Fibroblast of skin of right quadriceps (primary cell): ENCODE results near the gene ITGA8.
"Not testable (repeated sequence)": the region's sequence is repeated elsewhere in the genome, so short reads cannot be mapped to it uniquely, and the experiment has no call there.

ENCODE experiments used
- DNase-seq: peaks from one replicate; pipeline ENCODE4 v3.0.0-alpha.2; 2013

ITGA8 gene

DNA sequence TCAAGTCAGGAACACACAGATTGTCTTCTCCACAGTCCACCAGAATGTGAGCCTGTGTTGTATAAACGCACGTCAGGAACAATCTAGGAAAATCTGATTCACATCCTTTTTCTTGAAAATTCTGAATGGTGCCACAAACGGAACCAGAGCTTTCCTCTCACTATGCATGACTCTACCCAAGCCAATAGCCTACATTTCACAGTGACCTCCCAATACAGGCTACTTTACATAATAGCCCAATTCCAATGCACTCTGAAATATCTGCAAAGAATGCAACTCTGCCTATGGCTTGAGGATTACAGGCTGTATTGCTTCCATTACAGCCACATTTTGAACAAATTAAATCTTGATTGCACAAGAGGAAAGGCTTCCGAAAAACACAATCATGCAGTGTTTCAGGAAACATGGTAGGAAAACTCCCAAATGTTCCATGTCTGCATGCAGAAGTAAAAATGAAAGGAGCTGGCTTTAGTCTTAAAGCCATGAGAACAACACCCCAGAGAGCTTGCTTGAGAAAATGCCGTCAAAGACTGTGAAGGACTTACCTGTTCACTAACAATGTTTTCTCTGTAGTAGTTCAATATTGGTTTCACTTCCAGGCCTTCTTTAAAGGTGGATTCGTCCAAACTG is 113.9 kb downstream of the ITGA8 start:
- peak; percentile 80 for DNase-seq

DNA sequence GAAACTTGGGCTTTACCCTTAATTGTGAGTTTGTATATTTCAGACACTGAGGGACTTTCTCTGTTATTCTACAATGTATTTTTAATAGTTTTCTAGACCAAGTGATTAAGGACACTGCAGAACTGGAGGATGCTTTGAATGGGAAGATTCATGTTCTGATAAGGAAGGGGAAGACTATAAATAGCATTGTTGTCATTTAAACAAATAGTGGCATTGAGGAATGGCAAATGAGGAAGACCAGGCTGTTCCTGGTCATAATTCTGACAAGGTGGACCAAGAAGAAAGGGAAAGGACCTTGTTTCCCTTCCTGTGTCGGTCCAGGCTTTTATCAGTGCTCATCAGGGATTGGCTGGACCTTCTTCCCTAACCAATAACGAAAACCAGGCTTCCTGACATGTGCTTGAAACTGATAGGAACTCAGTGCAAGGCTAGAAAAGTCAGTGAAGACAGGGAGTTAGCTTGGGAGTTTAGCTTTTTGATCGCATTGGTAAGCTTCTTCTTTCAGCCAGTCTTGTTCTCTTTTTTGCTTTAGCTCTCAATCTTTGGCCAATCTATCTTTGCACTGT is 116.2 kb downstream of the ITGA8 start:
- DNase-seq = no peak

DNA sequence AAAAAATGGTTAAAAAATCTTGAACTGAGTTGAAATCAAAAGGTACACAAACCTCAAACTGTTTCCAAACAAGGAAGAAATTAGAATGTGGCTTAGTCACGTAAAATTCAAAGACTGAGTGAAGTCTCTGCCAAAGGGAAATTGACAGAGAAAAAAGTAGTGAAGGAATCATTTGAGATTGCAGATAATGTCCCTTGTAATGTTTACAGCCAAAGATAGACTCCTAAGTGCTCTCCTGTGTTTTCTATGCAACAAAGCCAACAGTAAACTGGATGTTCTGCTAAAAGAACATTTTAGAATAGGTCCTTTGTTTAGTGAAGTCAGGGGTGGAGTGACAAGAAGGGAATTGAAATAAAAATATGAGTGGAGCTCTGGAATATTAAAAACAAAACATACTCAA is 117.9 kb downstream of the ITGA8 start:
- DNase-seq = no peak

DNA sequence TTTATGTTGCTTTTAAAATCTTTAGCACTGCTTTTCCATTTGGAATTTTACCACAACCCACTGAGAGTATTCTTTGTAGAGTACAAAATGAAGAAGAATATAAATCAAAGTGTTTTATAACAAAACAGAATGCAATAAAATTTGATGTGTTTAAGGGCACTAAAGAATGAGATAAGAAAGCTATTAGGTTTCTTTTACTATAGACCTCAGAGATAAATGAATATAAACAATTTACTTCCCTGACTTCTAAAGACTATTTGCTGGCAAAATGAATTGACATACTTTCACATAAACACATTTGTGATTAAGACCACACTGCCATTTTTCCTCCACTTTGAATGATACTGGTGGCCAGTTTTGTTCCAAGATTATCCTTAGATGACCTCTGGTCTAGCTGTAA is 124.5 kb downstream of the ITGA8 start:
- no peak for DNase-seq

DNA sequence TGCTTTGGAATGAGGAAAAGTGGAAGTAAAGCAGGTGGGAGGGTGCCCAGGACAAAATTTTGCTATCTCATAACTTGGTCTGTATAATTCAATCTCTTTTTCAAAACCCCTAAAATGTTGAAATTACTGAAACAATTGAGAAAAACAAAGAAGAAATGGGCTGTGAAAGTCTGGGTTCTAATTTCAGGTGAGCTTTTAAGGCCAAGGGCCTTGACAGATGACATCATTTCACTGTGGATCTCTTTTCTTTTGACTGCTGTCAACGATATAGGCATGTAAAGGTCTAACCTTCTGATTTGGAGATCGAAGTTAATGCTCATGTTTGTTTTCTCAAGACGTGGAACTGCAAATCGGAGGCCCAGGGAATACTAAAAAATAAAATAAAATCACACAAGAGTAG is 127.8 kb downstream of the ITGA8 start:
- DNase-seq = no peak

DNA sequence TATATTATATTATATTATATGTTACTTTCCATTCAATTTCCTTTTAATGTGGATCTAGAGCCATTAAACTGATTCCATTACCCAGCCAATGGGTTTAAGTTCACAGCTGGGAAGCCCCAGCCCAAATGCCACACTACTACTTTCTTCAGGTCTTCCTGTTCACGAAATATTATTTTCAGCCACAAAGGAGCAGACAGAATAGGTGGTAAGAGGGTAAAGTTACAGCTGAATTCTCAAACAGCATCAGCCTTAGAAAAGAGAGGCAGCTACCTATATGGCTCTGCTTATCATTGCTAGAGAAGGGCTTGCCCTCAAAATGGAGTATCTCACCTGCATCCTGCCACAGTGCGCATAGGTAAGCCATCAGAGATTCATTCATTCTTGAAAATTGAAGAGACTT is 128.3 kb downstream of the ITGA8 start:
- DNase-seq = no peak

DNA sequence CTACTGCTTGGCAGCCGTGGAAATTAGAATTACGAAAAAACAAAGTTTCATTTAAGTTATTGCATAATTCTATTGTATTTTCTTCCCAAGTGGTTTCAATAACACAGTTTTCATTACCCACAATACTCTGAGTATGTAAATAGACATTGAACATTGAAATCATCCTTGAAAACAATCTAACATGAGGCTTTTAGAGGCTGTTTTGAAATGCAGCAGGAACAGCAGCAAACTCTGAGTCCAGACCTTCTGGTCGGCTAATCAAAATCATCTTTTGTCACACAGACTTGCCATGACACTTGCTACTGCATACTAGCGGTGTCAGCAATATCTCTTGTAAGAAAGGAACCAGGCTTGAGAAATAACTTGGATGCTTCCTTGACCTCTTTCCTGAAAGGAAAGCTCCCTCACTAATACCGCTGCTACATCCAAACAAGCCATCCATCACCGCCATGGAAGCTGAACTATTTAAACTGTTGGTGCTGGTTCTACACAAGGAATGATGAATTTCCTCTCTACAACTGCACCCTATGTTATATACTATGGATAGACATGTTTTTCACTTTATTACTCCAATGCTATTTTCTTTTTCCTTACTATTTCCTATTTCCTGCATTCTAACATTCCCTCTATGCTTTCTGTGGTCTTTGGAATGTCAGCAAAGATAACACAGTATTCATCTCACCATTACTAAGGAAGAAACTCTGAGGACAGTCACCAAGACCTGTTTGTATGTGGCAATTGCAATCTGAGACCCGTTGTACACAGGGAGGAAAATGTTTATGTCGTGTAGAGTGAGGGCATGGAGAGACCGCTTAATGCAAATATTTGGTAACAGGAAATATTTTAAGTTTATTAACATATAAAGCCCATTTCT is 130.8 kb downstream of the ITGA8 start:
- DNase-seq = peak; percentile 42

DNA sequence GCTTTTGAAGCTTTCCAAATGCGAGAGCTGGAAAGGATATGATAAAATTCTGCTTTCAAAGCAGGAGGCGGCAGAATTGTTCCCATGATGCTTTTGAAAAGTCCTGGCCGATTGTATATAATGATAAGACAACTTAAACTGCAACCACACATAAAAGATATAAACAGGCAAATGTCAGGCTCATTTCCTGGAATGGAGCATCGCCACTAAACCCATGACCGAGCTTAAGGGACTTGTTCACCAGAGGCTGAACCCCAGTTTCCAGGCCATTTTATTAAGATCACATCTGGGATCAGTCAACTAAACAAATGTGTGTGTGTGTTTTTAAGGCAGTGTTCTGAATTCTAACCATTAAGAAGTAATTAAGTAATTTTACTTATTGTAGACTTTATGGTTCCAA is 131.6 kb downstream of the ITGA8 start:
- DNase-seq = no peak

DNA sequence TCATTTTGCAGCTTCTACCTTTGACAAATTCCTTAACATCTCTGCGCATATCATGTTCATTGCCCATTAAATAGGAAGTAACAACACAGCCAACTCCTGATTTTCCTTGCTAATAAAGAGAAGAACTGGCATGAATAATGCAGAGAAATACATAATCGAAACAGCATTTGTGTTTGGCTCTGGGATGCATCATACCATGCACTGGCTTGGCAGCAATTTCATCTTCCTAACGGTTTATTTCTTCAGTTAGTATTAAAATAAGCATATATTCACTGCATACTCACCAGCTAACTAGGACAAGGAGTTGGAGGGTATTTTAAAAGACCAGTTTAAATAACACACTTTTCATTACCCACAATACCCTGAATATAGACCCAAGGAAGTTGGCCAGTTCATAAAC is 132.5 kb downstream of the ITGA8 start:
- DNase-seq = no peak

DNA sequence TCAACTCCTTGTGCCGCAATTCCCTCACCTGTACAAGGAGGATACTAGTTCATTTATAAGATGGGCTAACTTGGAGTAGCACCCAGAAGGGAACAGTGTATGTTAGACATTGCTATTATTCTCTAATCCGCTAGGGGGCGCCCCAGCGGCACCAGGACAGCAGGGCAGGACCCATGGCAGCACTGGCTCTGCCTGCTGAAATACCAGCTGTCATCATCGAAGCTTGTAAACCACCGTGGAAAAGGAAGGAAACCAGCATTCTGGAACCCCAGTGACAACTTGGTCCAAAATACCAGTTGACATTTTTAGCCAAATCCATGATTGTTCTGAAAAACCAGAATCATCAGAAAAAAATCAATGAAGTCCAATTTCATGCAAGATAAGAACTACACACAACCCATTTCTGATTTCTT is 134.4 kb downstream of the ITGA8 start:
- DNase-seq = peak; percentile 60

DNA sequence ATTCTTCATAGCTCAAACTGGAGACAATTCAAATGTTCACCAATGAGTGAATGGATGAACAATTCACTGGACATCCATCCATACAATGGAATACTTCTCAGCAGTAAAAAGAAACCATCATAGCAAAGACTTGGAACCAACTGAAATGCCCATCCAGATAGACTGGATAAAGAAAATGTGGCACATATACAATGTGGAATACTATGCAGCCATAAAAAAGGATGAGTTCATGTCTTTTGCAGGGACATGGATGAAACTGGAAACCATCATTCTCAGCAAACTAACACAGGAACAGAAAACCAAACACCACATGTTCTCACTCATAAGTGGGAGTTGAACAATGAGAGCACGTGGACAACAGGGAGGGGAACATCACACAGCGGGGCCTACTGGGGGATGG is 136.8 kb downstream of the ITGA8 start:
- DNase-seq = not testable (repeated sequence)

DNA sequence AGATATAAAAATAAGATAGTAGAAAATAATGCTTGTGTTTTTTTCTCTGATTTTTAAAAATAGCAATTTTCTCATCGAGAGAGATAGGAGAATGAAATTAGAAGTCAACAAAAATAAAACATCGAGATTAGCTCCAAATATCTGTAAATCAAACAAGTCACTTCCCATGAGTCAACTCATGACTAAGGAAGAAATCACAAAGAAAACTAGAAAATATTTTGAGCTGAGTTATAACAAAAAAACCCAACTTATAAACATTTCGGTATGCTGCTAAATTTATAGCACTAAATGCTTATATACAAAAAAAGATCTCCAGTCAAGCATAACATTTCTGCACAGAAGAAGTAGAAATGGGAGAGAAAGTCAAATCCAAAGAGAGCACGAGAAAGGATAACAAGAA is 140.1 kb downstream of the ITGA8 start:
- DNase-seq = peak; percentile 68

DNA sequence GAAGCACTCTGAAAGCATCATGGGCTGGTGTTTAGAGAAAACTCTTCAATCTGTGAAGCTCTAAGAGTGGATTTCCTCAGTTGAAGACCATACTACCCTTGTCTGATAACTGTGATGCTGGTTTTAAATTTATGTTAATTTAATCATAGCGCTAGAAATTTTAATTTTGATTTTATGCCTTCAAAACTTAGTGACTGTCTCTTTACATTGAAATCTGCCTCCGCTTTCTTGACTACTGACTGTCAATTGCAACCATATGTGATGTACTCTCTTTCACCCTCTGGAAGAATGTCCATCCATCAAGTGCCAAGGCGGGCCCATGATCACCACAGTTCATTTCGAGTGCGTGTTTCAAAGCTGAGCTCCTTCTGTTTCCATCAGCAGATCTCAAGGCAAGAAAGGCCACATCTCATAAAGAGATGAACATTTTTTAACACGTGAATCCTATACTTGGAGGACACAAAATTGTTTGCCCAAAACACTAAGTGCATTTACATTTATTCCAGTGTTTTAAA is 147.1 kb downstream of the ITGA8 start:
- peak; percentile 54 for DNase-seq

DNA sequence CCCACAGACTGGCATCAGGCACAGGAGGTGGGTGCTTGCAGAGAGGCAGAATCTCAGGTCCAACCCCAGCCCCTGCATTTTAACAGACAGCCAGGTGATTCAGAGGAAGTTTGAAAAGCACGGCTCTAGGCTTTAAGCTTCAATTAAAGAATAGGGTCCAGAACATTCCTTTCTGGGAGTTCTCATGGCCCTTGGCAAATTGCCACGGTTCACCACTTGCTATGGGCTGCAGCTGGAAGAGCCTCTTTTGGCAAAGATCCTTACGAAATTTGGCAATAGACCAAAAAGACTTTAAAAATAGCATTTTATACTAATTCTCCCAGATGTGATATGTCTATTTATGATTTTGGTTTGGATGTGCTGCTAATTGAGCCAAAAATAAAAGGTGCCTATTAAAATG is 148.1 kb downstream of the ITGA8 start:
- DNase-seq = peak; percentile 86

DNA sequence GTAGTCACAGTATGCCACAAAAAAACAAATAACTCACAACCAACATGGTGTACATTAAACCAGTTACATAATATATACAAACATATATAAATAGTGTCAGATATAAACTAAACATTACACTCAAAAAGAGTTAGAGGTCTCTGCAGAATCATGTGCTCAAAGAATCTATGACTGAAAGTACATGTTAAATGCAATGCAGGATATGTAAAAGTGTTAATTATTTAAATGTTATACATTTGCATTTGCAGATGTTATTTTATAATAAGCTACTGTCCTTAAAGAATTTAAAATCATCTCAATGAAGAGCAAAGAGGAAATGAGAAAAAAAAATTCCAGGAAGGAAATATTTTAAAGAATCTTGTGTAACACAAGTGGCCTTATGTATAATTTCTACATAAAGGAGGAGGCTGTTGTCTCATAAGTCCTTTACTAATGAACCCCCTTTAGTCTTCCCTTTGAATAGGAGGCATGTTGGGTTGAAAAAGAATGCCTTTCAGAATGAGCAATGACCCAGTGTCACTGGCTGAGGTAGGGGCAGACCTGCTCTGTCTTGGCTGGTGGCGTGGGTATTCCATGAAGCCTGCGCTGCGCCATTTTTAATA is 148.9 kb downstream of the ITGA8 start:
- no peak for DNase-seq

DNA sequence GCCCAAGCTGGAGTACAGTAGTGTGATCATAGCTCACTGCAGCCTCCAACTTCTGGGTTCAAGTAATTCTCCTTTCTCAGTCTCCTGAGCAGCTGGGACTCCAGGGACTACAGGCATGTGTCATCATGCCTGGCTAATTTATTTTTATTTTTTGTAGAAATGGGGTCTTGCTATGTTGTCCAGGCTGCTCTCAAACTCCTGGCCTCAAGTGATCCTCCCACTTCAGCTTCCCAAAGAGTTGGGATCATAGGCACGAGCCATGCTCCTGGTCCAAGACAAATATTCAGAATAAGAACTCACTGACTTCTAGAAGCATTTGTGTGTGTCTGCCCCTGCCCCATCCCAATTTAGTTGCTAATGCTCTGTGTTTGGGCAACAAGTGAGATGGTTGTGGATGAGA is 151.8 kb downstream of the ITGA8 start:
- DNase-seq = no peak

DNA sequence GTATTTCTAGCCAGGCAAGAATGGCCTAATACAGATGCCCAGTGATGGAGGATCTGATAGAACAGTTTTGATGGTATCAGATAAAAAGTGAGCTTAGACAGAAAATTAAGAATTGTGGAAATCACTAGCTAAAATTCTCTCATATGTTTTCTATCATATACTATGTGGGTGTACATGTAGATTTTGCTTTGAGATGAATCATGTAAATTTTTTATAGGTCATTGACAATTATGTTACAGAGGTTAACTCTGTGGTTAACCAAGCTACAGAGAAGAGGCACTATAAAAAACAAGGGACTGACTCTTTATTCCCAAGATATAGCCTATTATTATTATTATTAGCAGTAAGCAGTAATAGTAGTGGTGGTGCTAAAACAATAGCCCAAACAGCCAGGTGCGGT is 156.5 kb downstream of the ITGA8 start:
- DNase-seq = peak; percentile 73

DNA sequence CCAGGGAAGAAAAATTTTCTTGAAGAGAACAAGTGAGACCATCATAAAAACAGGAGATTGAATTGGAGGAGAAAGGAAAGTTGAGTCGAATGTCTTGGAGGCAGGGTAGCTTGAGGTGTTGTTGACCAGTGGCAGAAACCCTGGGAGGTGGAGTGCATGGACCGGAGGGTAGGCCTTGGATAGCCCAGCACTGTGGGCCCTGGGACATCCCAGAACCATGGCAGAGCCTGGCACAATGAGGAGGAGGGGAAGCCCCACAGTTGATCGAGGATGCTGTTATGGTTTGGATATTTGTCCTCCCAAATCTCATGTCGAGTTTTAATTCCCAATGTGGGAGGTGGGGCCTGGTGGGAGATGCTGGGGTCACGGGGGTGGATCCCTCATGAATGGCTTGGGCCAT is 157.1 kb downstream of the ITGA8 start:
- no peak for DNase-seq

DNA sequence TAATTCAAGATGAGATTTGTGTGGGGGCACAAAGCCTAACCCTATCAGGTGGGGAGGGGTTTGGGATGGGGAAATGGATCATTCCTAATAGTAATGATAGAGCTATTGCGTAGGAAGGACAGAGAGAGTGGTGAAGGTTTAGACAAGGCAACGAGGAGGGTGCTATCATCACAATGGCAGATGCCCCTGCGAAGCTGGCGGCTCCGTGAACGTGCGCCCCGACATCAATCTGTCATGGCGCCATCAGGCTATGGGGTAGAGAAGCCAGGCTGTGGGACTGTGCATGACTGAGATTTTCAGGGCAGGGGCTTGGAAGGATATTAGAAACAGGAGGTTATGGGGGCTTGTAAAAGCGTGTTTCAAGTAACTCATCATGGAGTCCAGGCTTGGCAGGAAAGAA is 157.6 kb downstream of the ITGA8 start:
- no peak for DNase-seq

DNA sequence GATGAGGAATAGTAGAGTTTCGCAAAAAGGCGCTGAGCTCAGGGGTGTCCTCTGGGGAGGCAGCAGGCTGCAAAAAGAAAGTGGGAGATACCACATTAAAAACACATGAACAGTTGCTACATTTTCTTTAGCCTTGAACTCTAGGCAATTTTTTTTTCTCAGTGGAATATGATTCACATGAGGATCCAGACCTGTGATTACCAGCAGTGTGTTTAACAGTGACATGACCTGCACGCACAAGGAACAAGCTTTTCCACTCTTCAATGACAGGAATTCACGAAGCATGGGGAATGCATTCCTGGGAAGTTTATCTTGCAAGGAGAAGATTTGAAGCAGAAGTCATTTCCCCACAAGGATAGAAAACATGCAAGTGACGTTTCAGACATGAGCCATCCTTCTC is 161.6 kb downstream of the ITGA8 start:
- DNase-seq = peak; percentile 97

DNA sequence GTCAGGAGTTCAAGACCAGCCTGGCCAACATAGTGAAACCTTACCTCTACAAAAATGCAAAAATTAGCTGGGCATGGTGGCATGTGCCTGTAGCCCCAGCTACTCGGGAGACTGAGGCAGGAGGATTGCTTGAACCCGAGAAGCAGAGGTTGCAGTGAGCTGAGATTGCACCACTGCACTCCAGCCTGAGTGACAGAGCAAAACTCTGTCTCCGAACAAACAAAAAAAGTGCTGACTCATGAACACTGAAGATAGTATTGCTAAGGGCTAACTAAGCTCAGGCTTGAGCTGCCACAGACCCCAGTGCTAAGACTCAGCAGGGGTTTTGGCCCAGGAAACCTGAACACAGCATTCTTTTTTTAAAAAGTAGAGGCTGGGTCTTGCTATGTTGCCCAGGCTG is 162.6 kb downstream of the ITGA8 start:
- not testable (repeated sequence) for DNase-seq

DNA sequence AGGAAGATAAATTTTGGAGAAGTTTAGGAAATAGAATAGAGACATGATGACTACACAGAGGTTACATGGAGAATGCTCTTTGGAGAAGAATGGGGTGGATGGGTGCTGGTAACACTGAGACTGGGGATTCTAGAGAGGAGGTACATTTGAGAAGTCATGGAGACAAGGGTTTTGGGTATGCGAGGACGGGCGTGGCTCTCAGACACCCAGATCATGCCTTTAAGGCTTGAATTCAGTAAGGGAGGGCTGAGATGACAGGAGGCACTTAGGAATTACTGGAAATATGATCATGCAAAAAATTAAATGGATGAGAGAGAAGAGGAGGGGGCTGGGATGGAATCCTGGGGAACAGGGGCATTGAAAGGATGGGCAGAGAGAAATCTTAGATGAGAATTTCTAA is 168.8 kb downstream of the ITGA8 start:
- DNase-seq = no peak

DNA sequence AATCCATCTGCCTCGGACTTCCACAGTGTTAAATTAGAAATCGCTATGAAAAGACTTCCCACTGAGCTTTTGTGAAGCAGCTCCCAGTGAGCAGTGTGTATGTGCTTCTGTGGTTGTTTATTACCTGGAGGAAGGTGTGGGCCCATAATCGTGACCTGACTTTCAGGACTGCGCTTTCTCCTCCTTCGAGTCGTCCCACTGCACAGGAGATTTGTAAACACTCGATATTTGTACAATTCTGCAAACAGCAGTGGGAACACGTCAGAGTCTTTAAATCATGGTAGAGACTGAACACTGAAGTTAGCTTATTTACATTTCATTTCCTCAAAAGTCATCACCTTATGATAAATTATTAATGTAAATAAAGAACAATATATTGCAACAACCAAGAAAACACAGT is 171.4 kb downstream of the ITGA8 start:
- no peak for DNase-seq

DNA sequence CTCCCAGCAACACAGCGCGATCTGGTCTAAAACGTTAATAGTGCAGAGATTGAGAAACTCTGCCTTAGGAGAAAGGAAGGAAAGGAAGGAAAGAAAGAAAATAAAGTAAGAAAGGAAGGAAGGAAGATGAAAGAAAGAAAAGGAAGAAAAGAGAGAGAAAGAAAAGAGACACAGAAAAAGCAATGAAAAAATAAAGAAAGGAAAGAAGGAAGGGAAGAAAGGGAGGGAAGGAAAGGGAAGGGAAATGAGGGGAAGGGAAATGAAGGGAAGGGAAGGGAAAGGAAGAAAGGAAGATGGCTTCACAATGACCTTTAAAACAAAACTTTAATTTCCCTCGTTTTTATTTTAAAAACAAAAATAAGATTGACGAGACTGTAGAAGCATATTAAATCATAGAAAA is 173.1 kb downstream of the ITGA8 start:
- DNase-seq = no peak
